Fibroblast of pulmonary artery (primary cell): ENCODE data around the gene ITPA.

Source experiments
- DNase-seq: peaks from one replicate; pipeline ENCODE4 v3.0.0-alpha.2; 2010; ENCODE audit warnings: low read depth
- H3K4me3 ChIP-seq: replicated peaks from 2 replicates; pipeline ENCODE4 v1.5.1; 2011; ENCODE audit warnings: low read depth, mild to moderate bottlenecking, control low read depth, low read length, moderate library complexity
- TF ChIP-seq, protein P1 (sequence below): IDR thresholded peaks from 2 replicates; pipeline ENCODE4 v1.5.1; 2011; ENCODE audit warnings: mild to moderate bottlenecking, control low read depth, low read length, inconsistent platforms; ENCODE audit errors: missing control alignments

Gene ITPA

DNA sequence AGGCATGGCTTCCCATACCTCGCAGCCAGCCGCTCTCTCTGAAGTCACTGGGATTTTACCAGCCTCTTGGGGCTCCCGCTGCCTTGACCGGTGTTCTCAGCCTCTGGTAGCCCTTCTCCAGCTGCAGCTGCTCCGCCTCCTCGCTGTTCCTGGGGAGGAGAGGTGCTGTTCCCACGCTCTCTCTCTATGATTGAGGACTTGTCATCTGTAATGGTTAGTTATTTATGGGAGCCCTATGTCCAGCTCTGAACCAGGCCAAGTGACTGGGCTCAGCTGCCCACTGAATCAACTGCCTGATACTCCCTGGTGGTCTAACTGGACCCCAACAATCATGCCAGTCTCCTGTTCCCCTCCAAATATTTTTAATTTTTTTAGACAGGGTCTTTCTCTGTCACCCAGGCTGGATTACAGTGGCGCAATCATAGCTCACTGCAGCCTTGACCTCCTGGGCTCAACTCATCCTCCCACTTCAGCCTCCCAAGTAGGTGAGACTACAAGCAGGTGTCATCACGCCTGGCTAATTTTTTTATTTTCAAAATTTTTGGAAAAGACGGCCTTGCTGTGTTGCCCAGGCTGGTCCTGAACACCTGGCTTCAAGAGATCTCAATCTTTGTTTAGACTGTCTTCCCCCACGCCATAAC is 34.5 kb downstream of the ITPA start:
- no peak overlapping the region for H3K4me3 ChIP-seq
- no peak for DNase-seq
- TF ChIP-seq, protein P1, sequence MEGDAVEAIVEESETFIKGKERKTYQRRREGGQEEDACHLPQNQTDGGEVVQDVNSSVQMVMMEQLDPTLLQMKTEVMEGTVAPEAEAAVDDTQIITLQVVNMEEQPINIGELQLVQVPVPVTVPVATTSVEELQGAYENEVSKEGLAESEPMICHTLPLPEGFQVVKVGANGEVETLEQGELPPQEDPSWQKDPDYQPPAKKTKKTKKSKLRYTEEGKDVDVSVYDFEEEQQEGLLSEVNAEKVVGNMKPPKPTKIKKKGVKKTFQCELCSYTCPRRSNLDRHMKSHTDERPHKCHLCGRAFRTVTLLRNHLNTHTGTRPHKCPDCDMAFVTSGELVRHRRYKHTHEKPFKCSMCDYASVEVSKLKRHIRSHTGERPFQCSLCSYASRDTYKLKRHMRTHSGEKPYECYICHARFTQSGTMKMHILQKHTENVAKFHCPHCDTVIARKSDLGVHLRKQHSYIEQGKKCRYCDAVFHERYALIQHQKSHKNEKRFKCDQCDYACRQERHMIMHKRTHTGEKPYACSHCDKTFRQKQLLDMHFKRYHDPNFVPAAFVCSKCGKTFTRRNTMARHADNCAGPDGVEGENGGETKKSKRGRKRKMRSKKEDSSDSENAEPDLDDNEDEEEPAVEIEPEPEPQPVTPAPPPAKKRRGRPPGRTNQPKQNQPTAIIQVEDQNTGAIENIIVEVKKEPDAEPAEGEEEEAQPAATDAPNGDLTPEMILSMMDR: no peak

DNA sequence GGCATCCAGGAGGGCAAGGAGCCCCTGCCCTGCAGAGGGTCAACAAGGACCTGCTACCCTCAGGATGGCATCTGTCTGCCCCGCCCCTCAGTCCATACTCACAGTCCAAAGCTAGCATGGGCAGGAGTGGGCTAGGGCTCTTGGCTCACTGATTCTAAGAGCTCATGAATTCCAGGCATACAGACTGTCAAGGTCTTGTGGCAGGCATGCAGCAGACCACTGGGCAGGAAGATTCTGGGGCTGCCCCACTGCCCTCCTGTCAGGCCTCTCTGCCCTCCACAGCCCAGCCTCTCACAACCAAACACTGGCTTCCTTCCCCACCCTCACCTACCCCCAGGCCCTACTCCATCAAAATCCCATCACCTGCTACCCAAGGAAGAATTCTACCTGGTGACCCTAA is 35.3 kb downstream of the ITPA start:
- TF ChIP-seq, protein P1: no peak
- DNase-seq: no peak
- no peak overlapping the region for H3K4me3 ChIP-seq

DNA sequence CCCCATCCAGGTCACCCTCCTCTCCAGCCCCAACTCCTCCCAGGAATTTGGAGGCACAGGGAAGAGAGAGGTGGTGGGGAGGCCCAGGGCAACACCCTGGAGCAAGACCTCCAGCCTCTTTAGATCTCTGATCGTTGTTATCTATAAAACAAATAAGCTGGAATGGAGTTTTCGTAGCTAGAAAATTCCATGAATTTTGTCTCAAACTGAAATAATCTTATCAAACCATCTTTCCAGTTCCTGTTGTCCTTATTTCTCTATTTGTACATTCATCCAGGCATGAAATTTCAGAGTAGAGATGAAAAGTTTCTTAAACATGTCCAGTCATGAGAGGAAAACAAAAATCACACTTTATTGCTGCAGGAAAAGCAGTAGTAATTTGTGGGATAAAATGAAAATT is 35.9 kb downstream of the ITPA start:
- DNase-seq: no peak
- H3K4me3 ChIP-seq: no peak overlapping the region
- TF ChIP-seq, protein P1: no peak

DNA sequence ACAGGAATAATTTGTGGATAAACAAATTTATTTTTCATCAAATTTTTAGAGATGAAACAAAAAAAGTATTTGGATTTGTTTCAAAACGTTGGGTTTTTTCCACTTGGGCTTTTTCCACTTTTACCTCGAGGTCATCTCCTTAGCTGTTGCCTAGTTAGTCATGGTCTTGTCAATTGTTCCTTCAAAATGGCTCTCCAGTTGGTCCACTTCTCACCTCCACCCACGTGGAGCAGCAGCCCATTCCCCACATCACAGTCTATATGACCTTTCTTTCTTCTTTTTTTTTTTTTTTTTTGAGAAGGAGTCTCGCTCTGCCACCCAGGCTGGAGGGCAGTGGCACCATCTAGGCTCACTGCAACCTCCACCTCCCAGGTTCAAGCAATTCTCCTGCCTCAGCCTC is 36.4 kb downstream of the ITPA start:
- H3K4me3 ChIP-seq: no peak overlapping the region
- no peak for DNase-seq
- TF ChIP-seq, protein P1: no peak

DNA sequence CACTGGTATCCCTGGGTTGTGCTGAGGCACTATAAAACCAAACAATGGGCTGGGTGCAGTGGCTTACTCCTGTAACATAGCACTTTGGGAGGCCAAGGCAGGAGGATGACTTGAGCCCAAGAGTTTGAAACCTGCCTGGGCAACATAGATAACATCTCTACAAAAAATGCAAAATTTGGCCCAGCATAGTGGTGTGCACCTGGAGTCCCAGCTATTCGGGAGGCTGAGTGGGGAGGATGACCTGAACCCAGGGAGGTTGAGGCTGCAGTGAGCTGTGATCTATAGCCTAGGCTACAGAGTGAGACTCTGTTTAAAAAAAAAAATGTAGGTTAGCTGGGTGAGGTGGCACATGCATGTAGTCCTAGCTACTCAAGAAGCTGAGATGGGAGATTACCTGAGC is 37.4 kb downstream of the ITPA start:
- no peak overlapping the region for H3K4me3 ChIP-seq
- TF ChIP-seq, protein P1: no peak
- no peak for DNase-seq

DNA sequence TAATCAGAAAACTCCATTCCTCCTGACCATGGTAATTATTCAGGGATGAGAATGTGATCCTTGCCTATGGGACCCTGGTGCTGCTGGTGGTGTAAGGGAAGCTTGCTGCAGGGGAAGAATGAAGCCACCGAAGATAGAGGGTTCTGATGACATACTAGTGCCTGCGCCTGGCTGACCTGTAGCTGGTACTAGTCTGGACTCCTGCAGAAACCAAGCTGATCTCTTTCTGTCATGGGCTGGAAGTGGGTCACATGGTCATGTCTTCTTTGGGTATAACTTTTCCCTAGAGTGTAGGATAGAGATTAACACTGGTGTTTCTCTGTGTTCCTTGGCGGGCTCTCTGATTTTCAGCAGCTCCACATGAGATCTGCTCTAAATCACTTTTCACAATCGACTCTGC is 38.3 kb downstream of the ITPA start:
- H3K4me3 ChIP-seq: no peak overlapping the region
- DNase-seq: no peak
- TF ChIP-seq, protein P1: no peak

DNA sequence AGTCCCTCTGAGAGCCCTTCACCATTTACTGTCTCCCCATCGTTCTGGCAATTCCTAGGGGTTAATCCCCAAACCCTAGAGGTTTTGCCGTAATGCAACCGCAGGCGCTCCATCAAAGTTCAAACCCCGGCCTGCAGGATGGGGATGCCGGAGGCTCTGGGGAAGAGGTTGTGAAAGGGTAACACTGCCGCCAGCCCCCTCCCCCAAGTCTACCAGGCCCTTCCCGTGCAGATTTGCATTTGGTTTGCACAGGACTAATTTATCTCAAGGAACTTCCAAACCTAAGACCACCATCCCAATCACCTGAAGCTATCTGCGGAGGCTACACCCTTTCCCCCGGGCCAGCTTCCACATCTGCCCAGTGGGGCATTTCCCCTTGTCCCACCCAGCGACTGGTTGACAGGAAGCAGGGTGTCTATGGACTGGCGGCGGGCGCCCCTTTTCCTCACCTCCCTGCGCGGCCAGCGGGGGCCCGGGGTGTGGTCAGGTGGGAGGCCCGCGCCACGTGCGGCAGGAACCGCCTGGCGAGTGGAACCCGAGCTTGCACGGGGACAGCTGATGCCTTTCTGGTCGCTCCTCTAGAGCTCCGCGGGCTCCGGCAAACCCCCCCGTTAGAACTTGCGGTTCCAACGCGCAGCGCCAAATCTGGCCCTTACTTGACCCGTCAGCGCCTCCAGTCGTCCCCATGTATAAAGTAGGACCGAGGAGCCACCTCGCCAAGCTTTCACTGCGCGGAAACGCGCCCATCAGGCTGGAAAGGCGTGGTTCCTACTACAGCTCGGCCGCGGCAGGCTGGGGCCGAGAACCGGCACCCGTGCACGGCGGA is 39.1 kb downstream of the ITPA start:
- peak; percentile 29 for DNase-seq
- peak overlapping the region; percentile 24 for H3K4me3 ChIP-seq
- TF ChIP-seq, protein P1: no peak
